ENCODE data around the gene MAPK8IP1.
A peak's percentile ranks its signal among the peaks of the same experiment; 100 is the strongest.
"Not testable (repeated sequence)": the region's sequence is repeated elsewhere in the genome, so short reads cannot be mapped to it uniquely, and the experiment has no call there.

MAPK8IP1 gene

GRCh38 chr11:45890886-45891550, 5.6 kb downstream of the MAPK8IP1 start:
- DNase-seq (ENCODE audit: low spot score): no peak

- no peak for DNase-seq (ENCODE audit: low spot score)
These were observed 7.4 kb downstream of the MAPK8IP1 start for GRCh38 chr11:45892856-45893255.

DNA sequence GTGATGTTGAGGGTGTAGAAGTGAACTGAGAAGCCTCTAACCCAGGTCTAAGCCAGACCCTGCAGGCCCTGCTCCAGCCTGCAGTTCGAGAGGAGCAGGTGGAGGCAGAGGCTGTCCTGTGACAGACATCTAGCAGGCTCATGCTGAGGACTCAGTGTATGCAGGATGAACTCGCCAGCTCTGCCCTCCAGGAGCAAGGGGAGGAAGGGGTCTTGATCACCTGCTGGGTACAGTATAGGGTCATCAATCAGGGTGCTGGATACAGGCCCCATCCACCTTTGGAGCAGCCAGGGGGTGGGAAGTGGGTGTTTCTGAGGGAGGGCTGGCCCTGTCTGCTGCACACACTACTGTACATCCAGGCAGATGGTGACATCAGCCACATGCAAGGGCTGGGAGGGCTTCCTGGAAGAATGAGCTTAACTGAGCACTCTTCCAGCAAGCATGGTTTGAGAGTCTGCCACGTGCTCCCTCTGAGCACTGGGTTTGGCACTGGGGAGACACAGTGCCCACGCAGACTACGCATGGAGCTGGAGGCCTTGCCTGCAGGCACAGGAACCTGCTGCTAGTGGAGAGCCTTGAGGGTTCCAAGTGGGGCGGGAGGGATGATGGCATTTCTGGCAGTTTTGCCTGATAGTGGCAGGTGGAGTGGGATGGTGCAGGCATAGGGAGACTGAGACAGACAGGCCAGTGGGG, 9.2 kb downstream of the MAPK8IP1 start:
- DNase-seq (ENCODE audit: low spot score): no peak

DNA sequence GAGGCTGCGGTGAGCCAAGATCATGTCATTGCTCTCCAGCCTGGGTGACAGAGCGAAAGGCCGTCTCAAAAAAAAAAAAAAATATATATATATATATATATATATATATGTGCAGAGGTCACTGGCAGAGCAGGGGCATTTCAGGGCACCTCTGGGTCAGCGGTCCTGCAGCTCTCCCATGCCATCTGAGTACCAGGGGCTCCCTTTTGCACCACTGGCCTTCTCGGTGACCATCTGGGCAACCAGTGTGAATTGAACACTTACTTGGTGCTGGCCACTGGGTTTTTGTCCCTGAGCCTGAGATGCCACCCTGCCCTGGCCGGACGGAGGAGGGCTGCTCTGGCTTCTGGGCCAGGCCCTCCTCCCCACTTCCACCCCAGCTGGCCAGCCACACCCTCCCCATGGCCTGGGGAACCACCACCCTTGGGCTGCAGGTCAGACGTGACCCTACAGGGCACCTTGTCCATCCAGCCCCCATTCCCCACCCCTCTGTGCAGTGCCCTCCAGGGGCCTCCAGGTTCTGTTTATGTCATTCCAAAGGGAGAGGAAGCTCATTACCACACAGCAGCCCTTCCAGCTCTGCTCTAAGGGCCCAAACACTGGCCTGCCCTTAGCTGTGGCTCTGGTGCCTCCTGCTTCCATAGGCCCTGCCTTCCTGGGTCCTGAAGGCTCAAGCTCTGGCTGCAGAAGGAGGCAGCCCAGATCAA, 10.3 kb downstream of the MAPK8IP1 start:
- DNase-seq (ENCODE audit: low spot score): no peak

- no peak for DNase-seq (ENCODE audit: low spot score)
These were observed 11.1 kb downstream of the MAPK8IP1 start for GRCh38 chr11:45896422-45896984.

- DNase-seq (ENCODE audit: low spot score): no peak
These were observed 12.1 kb downstream of the MAPK8IP1 start for GRCh38 chr11:45897556-45897955.

GRCh38 chr11:45899086-45899447, 13.6 kb downstream of the MAPK8IP1 start:
- no peak for DNase-seq (ENCODE audit: low spot score)

- DNase-seq (ENCODE audit: low spot score): peak; percentile 54
These were observed 14.2 kb downstream of the MAPK8IP1 start for GRCh38 chr11:45899448-45900174.

GRCh38 chr11:45900175-45900800, 14.8 kb downstream of the MAPK8IP1 start:
- not testable (repeated sequence) for DNase-seq (ENCODE audit: low spot score)

DNA sequence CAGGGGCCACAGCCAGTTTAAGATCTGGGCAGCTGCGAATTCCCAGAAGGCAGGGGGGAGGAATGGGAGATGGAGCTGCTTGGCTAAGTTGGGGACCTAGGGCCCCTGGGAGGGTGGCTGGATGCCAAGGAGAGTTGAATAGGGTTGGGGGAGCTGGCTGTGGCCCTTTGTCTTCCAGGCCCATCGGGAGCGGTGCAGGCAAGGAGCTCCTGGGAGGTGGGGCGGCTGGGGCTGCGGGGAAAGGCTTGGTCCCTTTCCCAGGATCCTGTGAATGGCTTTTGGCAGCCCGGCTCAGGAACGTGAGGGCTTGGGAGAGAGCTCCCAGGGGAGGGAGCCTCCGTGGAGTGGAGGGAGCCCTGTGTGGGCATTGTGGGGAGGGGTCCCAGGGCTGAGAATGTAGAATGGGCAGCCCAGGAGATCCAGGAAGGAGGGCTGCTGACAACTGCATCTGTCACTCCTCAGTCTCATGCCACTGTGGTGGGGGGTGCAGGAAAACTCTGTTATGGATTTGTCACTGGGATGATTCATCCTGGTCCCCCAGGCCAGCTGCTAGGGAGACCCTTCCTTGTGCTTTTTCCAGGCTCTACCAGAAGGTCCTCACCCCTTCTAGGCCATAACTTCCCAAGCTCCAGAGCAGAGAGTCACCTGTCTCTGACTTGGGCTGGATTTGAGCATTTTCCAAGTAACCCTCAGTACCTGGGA, 15.6 kb downstream of the MAPK8IP1 start:
- no peak for DNase-seq (ENCODE audit: low spot score)

GRCh38 chr11:45901626-45902025, 16.2 kb downstream of the MAPK8IP1 start:
- no peak for DNase-seq (ENCODE audit: low spot score)

GRCh38 chr11:45902452-45903380, 17.3 kb downstream of the MAPK8IP1 start:
- DNase-seq (ENCODE audit: low spot score): no peak

DNA sequence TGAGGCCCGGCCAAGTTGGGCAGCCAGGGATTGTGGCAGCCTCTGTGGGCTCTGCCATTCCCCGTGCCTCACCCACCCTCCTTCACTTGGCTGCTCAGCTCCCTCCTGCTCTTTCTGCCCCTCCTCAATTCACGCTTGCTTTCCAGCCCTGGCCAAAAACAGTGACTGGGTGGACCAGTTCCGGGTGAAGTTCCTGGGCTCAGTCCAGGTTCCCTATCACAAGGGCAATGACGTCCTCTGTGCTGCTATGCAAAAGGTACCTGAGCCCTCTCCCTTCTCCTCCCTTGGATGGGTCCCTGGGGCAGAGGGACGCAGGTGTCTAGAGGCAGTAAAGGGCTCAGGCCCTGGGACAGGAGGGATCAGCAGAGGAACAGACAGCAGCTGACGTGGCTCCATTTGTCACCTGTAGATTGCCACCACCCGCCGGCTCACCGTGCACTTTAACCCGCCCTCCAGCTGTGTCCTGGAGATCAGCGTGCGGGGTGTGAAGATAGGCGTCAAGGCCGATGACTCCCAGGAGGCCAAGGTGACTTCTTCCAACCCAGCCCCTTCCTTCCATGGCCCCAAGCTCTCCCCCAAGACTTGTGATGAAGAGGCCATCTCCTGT, 19.0 kb downstream of the MAPK8IP1 start:
- DNase-seq (ENCODE audit: low spot score): no peak

- DNase-seq (ENCODE audit: low spot score): no peak
These were observed 19.6 kb downstream of the MAPK8IP1 start for GRCh38 chr11:45905095-45905494.

- not testable (repeated sequence) for DNase-seq (ENCODE audit: low spot score)
These were observed 20.1 kb downstream of the MAPK8IP1 start for GRCh38 chr11:45905576-45905975.

DNA sequence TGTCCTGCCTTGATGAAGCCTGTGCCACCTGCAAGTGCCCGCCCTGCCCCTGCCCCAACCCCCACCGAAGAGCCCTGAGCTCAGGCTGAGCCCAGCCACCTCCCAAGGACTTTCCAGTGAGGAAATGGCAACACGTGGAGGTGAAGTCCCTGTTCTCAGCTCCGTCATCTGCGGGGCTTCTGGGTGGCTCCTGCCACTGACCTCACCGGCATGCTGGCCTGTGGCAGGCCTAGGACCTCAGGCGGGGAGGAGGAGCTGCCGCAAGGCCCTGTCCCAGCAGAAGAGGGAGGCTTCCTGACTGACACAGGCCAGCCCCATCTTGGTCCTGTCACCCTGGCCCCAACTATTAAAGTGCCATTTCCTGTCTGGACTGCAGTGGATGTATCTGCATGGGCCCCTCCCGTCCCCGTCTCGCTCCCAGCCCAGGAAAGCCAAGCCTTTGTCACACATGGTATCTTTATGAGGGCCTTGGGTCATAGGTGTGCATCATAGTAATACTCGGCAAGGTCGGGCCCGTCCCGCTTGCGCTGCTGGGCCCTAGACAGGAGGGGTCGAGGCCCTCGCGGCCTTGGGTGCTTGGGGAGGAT, 20.7 kb downstream of the MAPK8IP1 start:
- DNase-seq (ENCODE audit: low spot score): no peak

GRCh38 chr11:45906965-45907611, 21.6 kb downstream of the MAPK8IP1 start, which contains the start of gene FREY1:
TSS of gene FREY1 (minus strand) at chr11:45907271. CDS start at chr11:45907245, 26 bp downstream.
- DNase-seq (ENCODE audit: low spot score): no peak

GRCh38 chr11:45907911-45908370, 22.5 kb downstream of the MAPK8IP1 start:
- no peak for DNase-seq (ENCODE audit: low spot score)
